Measurements from ENCODE around the gene ACBD6. TPM values are rescaled to one million over a fixed set of nuclear protein-coding genes. Genes with fewer than 3 reads are reported as not detected.

ACBD6 gene
- polyA plus RNA-seq, 1 experiment: 49.0 TPM

GRCh38 chr1:180545991-180546390 lies 43.6 kb upstream of the ACBD6 start:
- no peak for TF ChIP-seq CTCF (IDR thresholded peaks at IDR 0.05; ENCODE audit: insufficient read depth, low read depth, low read length)
- ChIA-PET POLR2A (no interaction called here), CTCF (interaction anchor here (0.6 kb wide), 1 partner anchor 20 kb away, joined by 6 read pairs; no protein-coding TSS in a partner anchor)
- no peak overlapping the region for H3K4me3 ChIP-seq (ENCODE audit: low read depth, low read length)
- no peaks in the 10 kb centered on the region for H3K36me3 ChIP-seq (ENCODE audit: control insufficient read depth, insufficient read depth, low read length)
- no peaks in the 10 kb centered on the region for H3K27me3 ChIP-seq (ENCODE audit: control insufficient read depth, insufficient read depth, low read length)
- DNase-seq (ENCODE audit: low read depth): no peak

- ChIA-PET CTCF (interaction anchor here (0.9 to 1.2 kb wide), 3 partner anchors 66 to 319 kb away, joined by 3 to 4 read pairs (median 3); no protein-coding TSS in a partner anchor), POLR2A (no interaction called here)
- no peak for TF ChIP-seq CTCF (IDR thresholded peaks at IDR 0.05; ENCODE audit: insufficient read depth, low read depth, low read length)
- no peak overlapping the region for H3K4me3 ChIP-seq (ENCODE audit: low read depth, low read length)
- H3K36me3 ChIP-seq (ENCODE audit: control insufficient read depth, insufficient read depth, low read length): no peaks in the 10 kb centered on the region
- no peak for DNase-seq (ENCODE audit: low read depth)
- H3K27me3 ChIP-seq (ENCODE audit: control insufficient read depth, insufficient read depth, low read length): no peaks in the 10 kb centered on the region
Measured at GRCh38 chr1:180544050-180544449, 41.7 kb upstream of the ACBD6 start.

- Histone ChIP-seq H3K27me3 (ENCODE audit: control insufficient read depth, insufficient read depth, low read length) (no peaks in the 10 kb centered on the region), H3K4me3 (ENCODE audit: low read depth, low read length) (no peak overlapping the region), H3K36me3 (ENCODE audit: control insufficient read depth, insufficient read depth, low read length) (no peaks in the 10 kb centered on the region)
- no peak for TF ChIP-seq CTCF (IDR thresholded peaks at IDR 0.05; ENCODE audit: insufficient read depth, low read depth, low read length)
- ChIA-PET POLR2A (interaction anchor here (0.7 kb wide), 1 partner anchor 8 kb away, joined by 3 read pairs; no protein-coding TSS in a partner anchor), CTCF (no interaction called here)
- no peak for DNase-seq (ENCODE audit: low read depth)
Measured at GRCh38 chr1:180542838-180543145, 40.4 kb upstream of the ACBD6 start.

- no peak overlapping the region for H3K4me3 ChIP-seq (ENCODE audit: low read depth, low read length)
- H3K27me3 ChIP-seq (ENCODE audit: control insufficient read depth, insufficient read depth, low read length): no peaks in the 10 kb centered on the region
- ChIA-PET POLR2A (interaction anchor here (0.7 kb wide), 1 partner anchor 9 kb away, joined by 3 read pairs; no protein-coding TSS in a partner anchor), CTCF (no interaction called here)
- H3K36me3 ChIP-seq (ENCODE audit: control insufficient read depth, insufficient read depth, low read length): no peaks in the 10 kb centered on the region
- TF ChIP-seq CTCF (IDR thresholded peaks at IDR 0.05; ENCODE audit: insufficient read depth, low read depth, low read length): no peak
- no peak for DNase-seq (ENCODE audit: low read depth)
Measured at GRCh38 chr1:180542113-180542837, 39.9 kb upstream of the ACBD6 start.

- DNase-seq (ENCODE audit: low read depth): no peak
- Histone ChIP-seq H3K4me3 (ENCODE audit: low read depth, low read length) (no peak overlapping the region), H3K36me3 (ENCODE audit: control insufficient read depth, insufficient read depth, low read length) (no peaks in the 10 kb centered on the region), H3K27me3 (ENCODE audit: control insufficient read depth, insufficient read depth, low read length) (no peaks in the 10 kb centered on the region)
- POLR2A ChIA-PET: no interaction called here
- no peak for TF ChIP-seq CTCF (IDR thresholded peaks at IDR 0.05; ENCODE audit: insufficient read depth, low read depth, low read length)
- CTCF ChIA-PET: interaction anchor here (1.4 to 3.0 kb wide), 2 partner anchors 10 to 323 kb away, joined by 4 to 7 read pairs; no protein-coding TSS in a partner anchor
Measured at GRCh38 chr1:180540697-180541594, 38.6 kb upstream of the ACBD6 start.

Data from BJ (cell line).